HG03103 (cell line): Measurements from ENCODE around the gene SYT8.

Experiments
- ATAC-seq: cut with Tn5 transposase; IDR thresholded peaks from one replicate; pipeline ENCODE4 v1.9.1; 2021; ENCODE audit warnings: low read depth; ENCODE audit not compliant: unreplicated experiment

SYT8 gene

GRCh38 chr11:1830322-1831223, 4.2 kb upstream of the SYT8 start:
- no peak for ATAC-seq

GRCh38 chr11:1831338-1832210, 3.2 kb upstream of the SYT8 start:
- no peak for ATAC-seq

GRCh38 chr11:1832211-1832919, 2.4 kb upstream of the SYT8 start:
- ATAC-seq: no peak

DNA sequence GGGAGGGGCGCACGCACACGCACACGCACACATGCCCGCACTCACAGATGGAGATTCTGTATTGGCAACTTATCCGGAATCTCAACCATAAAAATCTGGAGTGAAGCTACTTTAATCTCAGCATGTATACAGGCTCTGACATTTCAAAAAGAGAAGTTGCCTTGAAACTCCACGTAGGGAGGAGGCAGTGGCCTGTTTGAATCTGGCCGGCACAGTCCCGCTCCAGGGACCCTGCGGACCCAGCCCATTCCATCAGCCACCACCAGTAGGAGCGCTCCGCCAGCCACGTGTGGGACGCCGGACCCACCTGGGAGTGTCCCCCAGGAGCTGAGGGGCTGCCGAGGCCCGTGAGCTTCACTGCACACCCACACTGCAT, 1.9 kb upstream of the SYT8 start:
- ATAC-seq: no peak

DNA sequence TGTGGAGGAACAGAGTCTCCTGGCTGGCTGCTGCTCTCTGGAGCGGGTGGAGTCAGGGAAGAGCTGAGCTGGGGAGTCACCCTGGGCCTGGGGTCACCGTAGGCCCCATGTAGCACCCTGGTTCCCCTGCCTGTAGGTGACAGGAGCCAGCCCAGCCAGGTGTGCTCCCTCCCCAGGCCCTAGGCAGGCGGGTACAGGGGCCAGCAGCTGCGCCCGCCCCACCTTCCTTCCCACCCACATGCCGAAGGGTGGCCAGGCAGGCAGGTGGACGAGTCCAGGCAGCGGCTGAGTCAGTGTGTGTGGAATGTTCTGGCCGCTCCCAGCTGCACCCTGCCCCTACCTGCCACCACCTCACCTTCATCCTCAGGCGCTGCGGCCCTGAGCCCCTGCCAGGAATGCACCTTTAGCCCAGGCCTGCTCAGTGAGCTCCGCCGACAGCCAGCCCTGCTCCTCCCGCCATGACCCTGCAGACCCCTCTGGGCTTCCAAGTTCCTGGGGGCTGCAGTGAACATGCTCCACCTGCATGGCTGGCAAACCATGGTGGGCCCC, 654 bp upstream of the SYT8 start:
- ATAC-seq: no peak

GRCh38 chr11:1835671-1836010, 851 bp downstream of the SYT8 start:
- ATAC-seq: no peak

- no peak for ATAC-seq
Observed at GRCh38 chr11:1836011-1836945, 1.5 kb downstream of the SYT8 start.

DNA sequence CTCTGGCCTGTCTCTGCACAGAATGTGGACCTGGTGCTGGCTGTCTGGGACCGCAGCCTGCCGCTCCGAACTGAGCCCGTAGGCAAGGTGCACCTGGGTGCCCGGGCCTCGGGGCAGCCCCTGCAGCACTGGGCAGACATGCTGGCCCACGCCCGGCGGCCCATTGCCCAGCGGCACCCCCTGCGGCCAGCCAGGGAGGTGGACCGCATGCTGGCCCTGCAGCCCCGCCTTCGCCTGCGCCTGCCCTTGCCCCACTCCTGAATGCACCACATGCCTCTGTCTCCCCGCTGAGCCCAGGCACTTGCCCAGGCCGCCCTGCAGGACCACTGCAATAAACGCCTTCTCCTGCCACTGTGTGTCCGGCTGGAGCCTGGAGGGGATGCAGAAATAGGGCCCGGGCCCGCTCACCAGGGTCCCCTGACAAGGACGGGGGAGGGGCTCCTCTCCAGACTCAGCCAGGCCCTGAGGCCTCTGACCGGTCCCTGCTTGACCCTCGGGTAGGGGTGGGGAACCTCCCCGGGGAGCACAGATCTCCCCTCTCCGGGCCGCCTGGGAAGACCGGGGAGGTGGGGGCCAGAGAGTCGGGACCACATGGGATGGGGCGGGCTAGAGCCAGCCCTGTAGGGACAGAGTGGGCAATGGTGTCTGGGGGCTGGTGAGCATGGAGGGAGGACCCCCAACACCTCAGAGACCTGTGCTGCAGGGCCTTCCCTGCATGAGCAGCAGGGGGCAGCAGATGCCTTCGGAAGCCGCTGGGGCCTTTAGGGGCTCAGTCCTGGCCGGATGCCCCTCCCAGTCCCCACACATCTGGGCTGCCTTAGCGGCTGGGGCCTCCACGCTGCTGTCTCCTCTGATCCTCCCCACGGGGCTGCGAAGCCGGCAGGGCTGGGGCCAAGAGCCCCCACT, 2.6 kb downstream of the SYT8 start:
- peak; percentile 67 for ATAC-seq

DNA sequence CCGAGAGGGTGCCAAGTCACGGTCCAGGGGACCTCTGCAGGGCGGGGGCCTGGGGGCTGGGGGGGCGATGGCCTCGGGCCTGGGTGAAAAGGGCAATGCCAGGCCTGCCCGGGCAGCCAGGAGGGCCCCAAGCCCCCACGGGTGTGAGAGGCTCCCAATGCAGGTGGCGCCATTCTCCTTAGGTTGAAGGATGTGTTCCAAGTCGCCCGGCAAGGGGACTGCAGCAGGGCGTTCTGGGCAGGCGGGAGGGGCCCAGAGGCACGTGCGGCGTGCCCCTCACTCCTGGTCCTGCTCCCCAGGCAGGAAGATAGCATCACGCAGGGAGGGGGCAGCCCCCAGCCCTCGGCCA, 3.3 kb downstream of the SYT8 start:
- ATAC-seq: no peak

DNA sequence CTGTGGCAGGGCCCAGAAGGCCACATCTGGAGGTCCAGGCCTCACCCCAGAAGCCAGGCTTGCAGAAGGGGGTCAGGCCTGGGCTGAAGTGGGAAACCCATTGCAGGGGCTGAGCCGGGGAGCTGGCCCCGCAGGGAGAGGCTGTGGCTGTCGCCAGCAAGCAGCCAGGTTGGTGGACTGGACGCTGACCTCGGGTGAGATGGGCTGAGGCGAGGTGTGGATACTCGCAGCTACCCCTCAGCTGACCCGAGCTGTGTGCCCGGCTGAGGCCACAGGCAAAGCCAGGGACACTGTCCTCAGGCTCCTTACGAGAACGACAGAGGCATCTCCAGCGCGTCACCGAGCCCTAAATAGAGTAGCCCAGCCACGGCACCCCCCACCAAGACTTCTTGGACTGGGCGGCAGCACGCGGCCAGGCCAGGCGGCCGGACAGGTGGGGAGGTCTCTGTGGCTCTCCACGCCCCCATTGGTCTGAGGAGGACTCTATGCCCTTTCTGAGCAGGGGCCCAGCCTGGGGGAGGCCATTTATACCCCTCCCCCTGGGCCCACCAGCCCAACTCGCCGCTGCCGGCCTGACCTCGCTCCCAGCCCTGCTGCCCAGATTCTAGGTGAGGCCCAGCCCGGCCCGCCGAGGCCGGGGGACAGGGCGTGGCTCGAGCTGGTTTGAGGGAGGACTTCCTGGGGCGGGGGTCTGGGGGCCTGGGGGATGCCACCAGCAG, 3.8 kb downstream of the SYT8 start, which contains the start of gene TNNI2:
TSS of gene TNNI2 (plus strand) at position 556 of the 719 bp plus-strand sequence. CDS start 716 bp downstream, outside the sequence.
- ATAC-seq: no peak

- no peak for ATAC-seq
Observed at GRCh38 chr11:1839204-1839923, 4.6 kb downstream of the SYT8 start.

DNA sequence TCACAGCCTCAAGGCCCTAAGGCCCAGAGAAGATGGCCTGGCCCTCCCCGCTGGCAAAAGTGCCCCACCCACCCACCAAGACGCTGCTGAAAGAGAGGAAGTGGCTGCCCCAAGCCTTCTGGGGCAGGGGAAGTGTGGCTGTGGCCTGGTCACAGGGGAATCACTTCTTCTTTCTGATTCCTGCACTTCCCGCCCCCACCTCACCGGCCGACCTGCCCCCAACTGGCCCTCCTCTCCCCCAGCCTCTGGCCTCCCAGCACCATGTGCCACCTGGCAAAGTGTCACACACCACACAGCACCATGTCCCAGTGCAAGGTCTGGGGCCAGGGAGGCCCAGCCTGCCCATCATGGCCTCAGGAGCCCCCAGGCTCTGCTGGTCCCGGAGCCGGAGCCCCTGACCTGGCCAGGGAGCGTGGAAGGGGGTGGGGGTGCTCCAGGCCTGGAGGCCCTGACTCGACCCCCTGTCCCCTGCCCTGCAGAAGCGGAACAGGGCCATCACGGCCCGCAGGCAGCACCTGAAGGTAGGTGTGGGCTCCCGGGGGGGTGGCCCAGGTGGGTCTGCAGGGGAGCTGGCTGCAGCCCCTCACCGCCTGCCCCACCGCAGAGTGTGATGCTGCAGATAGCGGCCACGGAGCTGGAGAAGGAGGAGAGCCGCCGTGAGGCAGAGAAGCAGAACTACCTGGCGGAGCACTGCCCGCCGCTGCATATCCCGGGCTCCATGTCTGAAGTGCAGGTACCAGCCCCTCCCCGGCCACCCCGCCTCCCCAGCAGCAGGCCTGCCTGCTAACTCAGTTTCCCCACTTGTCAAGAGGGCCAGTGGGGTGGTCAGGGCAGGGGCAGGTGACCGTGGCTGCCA, 5.4 kb downstream of the SYT8 start:
- ATAC-seq: no peak

DNA sequence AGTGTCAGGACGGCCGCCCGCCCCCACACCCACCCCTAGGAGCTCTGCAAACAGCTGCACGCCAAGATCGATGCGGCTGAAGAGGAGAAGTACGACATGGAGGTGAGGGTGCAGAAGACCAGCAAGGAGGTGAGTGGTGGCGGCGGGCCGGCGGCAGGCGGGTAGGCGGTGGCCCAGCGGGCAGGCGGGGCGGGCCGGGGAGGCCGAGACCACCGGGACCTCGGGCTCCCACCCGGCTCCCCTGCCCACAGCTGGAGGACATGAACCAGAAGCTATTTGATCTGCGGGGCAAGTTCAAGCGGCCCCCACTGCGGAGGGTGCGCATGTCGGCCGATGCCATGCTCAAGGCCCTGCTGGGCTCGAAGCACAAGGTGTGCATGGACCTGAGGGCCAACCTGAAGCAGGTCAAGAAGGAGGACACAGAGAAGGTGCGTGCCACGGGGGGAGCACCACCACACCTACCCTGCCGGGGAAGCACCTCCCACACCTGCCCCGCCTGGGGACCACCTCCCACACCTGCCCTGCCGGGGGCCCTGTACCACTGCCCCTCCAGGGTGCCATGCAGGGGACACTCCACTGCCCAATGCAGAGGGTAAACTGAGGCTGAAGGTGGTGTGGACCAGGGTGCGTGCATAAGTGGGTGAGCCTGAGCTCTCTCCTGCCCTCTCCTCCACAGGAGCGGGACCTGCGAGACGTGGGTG, 6.1 kb downstream of the SYT8 start:
- no peak for ATAC-seq

GRCh38 chr11:1841511-1842148, 6.8 kb downstream of the SYT8 start:
- ATAC-seq: no peak
